Kidney tubule cell (primary cell): Measurements from ENCODE around the gene FNDC3A.

Experiments used
- DNase-seq: peaks from one replicate; pipeline ENCODE4 v3.0.0-alpha.2; 2018; ENCODE audit warnings: low spot score

Gene FNDC3A

GRCh38 chr13:49218493-49219051 lies 242.9 kb downstream of the FNDC3A start:
- no peak for DNase-seq

GRCh38 chr13:49219647-49220035 lies 243.9 kb downstream of the FNDC3A start:
- no peak for DNase-seq

GRCh38 chr13:49220036-49220855 lies 244.5 kb downstream of the FNDC3A start, which contains the start of gene MLNR:
Gene MLNR, plus strand, starts transcription at chr13:49220338. Its CDS starts 0 bp downstream, at chr13:49220338.
- peak; percentile 27 for DNase-seq

- DNase-seq, result no peak
Observed at GRCh38 chr13:49220856-49221589, 245.3 kb downstream of the FNDC3A start.

GRCh38 chr13:49221590-49221965 lies 245.9 kb downstream of the FNDC3A start:
- DNase-seq, result no peak

GRCh38 chr13:49225223-49226042 lies 249.7 kb downstream of the FNDC3A start:
- no peak for DNase-seq

GRCh38 chr13:49226613-49227012 lies 250.9 kb downstream of the FNDC3A start:
- no peak for DNase-seq

GRCh38 chr13:49234741-49235140 lies 259.0 kb downstream of the FNDC3A start:
- DNase-seq, result no peak

GRCh38 chr13:49235856-49236431 lies 260.2 kb downstream of the FNDC3A start:
- no peak for DNase-seq

GRCh38 chr13:49238621-49239020 lies 262.9 kb downstream of the FNDC3A start:
- DNase-seq, result peak; percentile 11

- peak; percentile 34 for DNase-seq
Observed at GRCh38 chr13:49240017-49240416, 264.3 kb downstream of the FNDC3A start.

- no peak for DNase-seq
Observed at GRCh38 chr13:49241296-49241695, 265.6 kb downstream of the FNDC3A start.

GRCh38 chr13:49245101-49245500 lies 269.4 kb downstream of the FNDC3A start:
- DNase-seq, result no peak

GRCh38 chr13:49246850-49247642 lies 271.3 kb downstream of the FNDC3A start:
- DNase-seq, result no peak

GRCh38 chr13:49247643-49248621 lies 272.2 kb downstream of the FNDC3A start, which contains the start of gene CDADC1:
Gene CDADC1, plus strand, starts transcription at chr13:49247925. Its CDS starts 113 bp downstream, at chr13:49248038.
- DNase-seq, result peak; percentile 94

- peak; percentile 10 for DNase-seq
Observed at GRCh38 chr13:49248622-49249002, 272.9 kb downstream of the FNDC3A start.

- DNase-seq, result no peak
Observed at GRCh38 chr13:49251326-49251725, 275.6 kb downstream of the FNDC3A start.

GRCh38 chr13:49253310-49253709 lies 277.6 kb downstream of the FNDC3A start:
- no peak for DNase-seq

GRCh38 chr13:49254007-49254406 lies 278.3 kb downstream of the FNDC3A start:
- DNase-seq, result no peak

- DNase-seq, result no peak
Observed at GRCh38 chr13:49256841-49257240, 281.1 kb downstream of the FNDC3A start.
